Cortex of kidney (tissue), 1 donor: ENCODE measurements around the gene CRLF2.
"Not testable (repeated sequence)": the region's sequence is repeated elsewhere in the genome, so short reads cannot be mapped to it uniquely, and the experiment has no call there.

ENCODE experiments used
- DNase-seq: peaks from one replicate; lab custom pipeline; 2025; lab: John Stamatoyannopoulos, UW

CRLF2 gene, protein sequence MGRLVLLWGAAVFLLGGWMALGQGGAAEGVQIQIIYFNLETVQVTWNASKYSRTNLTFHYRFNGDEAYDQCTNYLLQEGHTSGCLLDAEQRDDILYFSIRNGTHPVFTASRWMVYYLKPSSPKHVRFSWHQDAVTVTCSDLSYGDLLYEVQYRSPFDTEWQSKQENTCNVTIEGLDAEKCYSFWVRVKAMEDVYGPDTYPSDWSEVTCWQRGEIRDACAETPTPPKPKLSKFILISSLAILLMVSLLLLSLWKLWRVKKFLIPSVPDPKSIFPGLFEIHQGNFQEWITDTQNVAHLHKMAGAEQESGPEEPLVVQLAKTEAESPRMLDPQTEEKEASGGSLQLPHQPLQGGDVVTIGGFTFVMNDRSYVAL

GRCh38 chrX:1212532-1212931 is at the start of gene CRLF2:
Gene CRLF2, minus strand, starts transcription at chrX:1212649. Its CDS starts 15 bp downstream, at chrX:1212634.
- DNase-seq = no peak

GRCh38 chrX:1261771-1262170 is 49.3 kb upstream of the CRLF2 start:
- DNase-seq = not testable (repeated sequence)

- DNase-seq = no peak
Observed at GRCh38 chrX:1261285-1261684, 48.8 kb upstream of the CRLF2 start.

DNA sequence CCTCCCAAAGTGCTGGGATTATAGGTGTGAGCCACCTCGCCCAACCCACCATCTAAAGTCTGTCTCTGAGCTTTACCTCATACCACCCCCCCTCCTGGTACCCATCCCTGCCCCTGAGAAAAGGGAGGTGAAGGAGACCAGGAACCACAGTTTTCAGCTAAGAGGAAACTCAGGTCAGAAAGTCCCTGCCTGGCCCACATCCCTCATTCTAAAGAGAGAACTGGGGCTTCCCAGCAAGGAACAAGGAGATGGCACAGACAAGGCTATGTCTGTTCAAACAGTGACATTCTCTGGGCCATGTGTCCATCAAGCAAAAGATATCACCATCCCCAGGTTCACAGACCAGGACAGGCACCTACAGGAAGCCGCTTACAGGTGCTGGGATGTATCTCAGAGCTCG is 40.4 kb upstream of the CRLF2 start:
- DNase-seq = no peak

GRCh38 chrX:1249101-1249887 is 36.8 kb upstream of the CRLF2 start:
- no peak for DNase-seq

DNA sequence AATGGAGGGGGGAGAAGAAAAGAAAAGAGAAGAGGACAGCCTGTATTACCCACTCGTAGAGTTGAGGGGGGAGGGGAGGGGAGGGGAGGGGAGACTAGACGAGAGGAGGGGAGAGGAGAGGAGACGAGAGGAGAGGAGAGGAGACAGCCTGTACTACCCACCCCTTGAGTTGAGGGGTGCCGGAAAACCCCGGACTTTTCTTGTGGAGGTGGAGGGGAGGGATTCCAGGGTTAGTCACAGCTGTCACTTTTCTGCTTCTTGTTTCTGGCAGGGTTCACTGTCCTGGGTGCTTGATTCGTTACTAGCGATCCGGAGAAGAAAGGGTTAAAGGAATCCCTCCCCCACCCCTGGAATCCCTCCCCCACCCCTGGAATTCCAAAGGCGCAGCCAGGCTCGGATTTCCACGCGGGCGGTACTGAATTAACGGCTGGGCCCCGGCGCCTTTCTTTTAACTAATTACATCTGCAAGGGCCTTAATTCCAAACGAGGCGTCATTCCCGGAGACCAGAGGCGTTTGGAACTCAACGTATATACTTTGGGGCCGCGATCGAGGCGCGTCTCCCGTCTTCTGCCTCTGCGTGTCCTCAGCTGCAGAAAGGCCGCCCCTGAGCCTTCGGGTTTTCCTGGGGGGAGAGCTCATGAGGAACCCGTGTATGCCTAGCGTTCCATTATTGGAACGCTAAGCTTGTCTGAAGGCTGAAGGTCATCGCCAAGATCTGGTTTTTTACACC is 36.0 kb upstream of the CRLF2 start:
- DNase-seq = no peak

- no peak for DNase-seq
Observed at GRCh38 chrX:1246816-1247215, 34.4 kb upstream of the CRLF2 start.

DNA sequence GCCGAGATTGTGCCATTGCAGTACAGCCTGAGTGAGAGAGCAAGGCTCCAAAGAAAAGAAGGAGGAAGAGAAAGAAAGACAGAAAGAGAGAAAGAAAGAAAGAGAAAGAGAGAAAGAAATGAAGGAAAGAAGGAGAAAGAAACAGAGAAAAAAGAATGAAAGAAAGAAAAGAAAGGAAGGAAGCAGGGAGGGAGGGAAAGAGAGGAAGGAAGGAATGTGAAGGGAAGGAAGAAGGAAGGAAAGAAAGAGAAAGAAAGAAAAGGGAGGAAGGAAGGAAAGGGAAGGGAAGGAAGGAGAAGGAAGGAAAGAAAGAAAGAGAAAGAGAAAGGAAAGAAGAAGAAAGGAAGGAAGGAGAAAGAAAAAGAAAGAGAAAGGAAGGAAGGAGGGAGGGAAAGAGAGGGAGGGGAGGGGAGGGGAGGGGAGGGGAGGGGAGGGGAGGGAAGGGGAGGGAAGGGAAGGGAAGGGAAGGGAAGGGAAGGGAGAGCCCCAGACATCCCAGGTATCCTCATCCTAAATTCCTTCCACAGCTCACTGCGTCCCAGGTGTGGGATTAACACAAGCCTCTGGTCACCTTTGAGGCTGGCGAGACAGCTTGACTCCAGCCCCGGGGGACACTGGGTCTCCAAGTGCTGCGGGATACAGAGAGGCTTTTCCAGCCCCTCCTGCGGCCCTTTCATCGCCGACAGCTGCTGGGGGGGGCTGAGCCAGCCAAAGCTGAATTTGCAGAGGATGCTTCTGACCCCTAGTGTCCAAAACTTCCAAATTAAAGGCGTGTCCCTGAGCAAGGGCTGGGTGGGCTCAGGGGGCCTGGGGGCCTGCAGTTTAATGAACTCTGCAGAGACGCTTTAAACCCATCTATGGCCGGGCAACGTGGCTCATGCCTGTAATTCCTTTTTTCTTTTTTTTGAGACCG is 32.0 kb upstream of the CRLF2 start:
- no peak for DNase-seq

- DNase-seq = no peak
Observed at GRCh38 chrX:1242891-1243402, 30.5 kb upstream of the CRLF2 start.

DNA sequence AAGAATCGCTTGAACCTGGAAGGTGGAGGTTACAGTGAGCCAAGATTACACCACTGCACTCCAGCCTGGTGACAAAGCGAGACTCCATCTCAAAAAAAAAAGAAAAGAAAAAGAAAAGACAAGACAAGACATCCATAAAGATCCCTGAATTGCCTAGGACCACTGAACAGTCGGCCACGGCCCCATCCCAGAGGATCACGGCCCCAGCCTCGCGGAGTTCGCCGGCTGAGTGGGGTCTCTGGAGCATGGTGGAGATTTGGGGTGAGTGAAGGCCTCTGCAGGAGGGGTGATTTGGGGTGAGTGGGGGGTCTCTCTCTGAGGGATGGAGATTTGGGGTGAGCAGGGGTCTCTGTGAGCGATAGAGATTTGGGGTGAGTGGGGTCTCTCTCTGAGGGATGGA is 28.1 kb upstream of the CRLF2 start:
- DNase-seq = not testable (repeated sequence)

GRCh38 chrX:1239681-1240142 is 27.3 kb upstream of the CRLF2 start:
- DNase-seq = no peak

- DNase-seq = no peak
Observed at GRCh38 chrX:1231850-1232465, 19.5 kb upstream of the CRLF2 start.

DNA sequence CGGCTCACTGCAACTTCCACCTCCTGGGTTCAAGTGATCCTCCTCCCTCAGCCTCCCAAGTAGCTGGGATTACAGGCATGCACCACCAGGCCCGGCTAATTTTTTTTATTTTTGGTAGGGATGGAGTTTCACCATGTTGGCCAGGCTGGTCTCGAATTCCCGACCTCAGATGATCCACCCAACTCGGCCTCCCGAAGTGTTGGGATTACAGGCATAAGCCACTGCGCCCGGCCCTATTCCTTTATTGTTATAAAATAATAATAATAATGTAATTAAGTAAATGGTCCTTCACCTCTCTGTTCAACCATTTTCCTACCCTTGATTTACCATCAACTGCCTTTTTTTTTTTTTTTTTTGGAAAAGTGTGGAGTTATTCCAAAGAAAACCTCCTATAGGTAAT is 15.7 kb upstream of the CRLF2 start:
- DNase-seq = not testable (repeated sequence)

GRCh38 chrX:1226249-1226648 is 13.8 kb upstream of the CRLF2 start:
- no peak for DNase-seq

DNA sequence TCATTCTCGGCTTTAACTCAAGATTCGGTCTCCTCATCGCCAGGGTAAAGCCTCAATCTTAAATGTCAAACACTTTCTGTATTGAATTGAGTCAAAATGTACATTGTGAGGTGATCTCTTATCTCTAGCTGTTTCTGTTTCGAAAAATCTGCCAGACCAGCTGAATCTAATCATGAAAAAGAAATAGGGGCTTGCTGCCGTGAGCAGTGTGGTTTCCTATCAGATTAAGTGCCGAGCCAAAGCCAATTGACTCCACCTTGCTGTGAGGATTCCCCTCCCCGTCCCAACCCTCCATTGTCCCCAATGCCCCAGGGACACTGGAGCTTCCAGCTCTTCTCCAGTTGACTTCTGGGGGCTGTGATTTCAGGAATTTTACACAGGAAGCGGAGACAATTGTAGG is 12.5 kb upstream of the CRLF2 start:
- DNase-seq = no peak

GRCh38 chrX:1223242-1223600 is 10.8 kb upstream of the CRLF2 start:
- no peak for DNase-seq

DNA sequence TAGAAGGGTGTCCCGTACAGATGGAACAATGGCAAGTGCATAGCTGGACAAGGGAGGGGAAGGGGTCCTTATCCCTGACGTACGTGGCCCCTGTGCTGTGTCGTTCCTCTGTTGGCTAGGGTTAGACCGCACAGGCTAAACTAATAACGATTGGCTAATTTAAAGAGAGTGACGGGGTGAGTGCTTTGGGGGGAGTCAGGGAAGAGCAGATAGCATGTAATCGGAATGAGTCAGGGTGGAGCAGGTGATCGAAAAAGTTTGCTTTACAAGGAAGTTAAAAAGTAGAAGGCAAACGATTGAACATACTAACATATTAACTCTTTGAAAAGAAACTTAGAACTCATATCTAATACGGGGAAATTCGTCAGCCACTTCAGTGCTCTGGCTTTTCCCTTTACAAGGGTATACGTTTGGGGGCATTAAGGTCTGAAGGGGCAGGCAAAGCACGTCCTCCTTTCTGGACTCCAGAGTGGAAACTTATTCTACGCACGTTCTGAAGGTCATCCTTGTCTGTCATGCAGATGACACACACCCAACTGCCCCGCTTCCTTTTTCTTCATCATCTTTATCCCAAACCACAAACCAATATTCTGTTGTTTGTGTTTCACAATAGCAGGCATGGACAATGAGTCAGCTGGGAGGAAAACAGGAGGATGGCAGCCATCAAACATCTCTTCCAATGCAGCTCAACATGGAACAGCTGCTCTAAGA is 10.2 kb upstream of the CRLF2 start:
- DNase-seq = no peak

GRCh38 chrX:1221296-1221845 is 8.9 kb upstream of the CRLF2 start:
- DNase-seq = no peak

DNA sequence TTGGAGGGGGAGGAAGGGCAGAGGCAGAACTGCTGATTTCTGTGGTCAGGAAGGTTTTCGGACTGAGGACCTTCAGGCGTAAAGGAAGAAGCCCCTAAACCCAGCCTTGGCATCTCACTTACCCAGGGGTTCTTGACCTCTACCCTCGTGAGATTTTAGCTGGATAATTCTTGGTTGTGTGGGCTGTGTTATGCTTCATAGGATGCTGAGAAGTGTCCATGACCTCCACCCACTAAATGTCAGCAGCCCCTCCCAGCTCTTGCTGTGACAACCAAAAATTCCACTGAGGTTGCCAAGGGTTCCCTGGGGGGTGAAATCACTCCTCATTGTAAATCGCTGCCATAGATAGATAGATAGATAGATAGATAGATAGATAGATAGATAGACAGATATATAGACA is 5.8 kb upstream of the CRLF2 start:
- DNase-seq = no peak
